HL-60 (cell line): ENCODE data around the gene SYNGR3.

Experiments used
- DNase-seq, 2 experiments: peaks; one replicate each; pipeline ENCODE4 v3.0.0-alpha.2; 2010 to 2020; ENCODE audit warnings: low read depth in 1 of 2, low spot score in 1 of 2
- H3K27ac ChIP-seq: fragments of 250-450 bp; sonication (Bioruptor Pico); replicated peaks from 2 replicates; pipeline ENCODE4 v1.5.1; 2020; ENCODE audit warnings: mild to moderate bottlenecking, moderate library complexity
- H3K27me3 ChIP-seq: fragments of 250-450 bp; sonication (Bioruptor Pico); 2 replicates; pipeline ENCODE4 v1.5.1; 2021; ENCODE audit warnings: mild to moderate bottlenecking, moderate library complexity; ENCODE audit not compliant: insufficient read depth, poor library complexity, severe bottlenecking
- H3K4me3 ChIP-seq: replicated peaks from 2 replicates; pipeline ENCODE4 v1.5.1; 2011; ENCODE audit warnings: mild to moderate bottlenecking, control low read depth, low read length; ENCODE audit not compliant: insufficient read depth
- CTCF ChIP-seq: IDR thresholded peaks from one replicate; pipeline ENCODE4 v1.5.1; 2011; ENCODE audit warnings: low read length, control low read depth, inconsistent platforms; ENCODE audit not compliant: insufficient read depth
- GABPA ChIP-seq: IDR thresholded peaks from 2 replicates; pipeline ENCODE4 v1.6.1; 2012; ENCODE audit warnings: low read depth
- POLR2AphosphoS5 ChIP-seq: IDR thresholded peaks from 2 replicates; pipeline ENCODE4 v1.6.1; 2012; ENCODE audit warnings: low read depth
- REST ChIP-seq: IDR thresholded peaks from 2 replicates; pipeline ENCODE4 v1.6.1; 2012; ENCODE audit warnings: low read depth; ENCODE audit not compliant: insufficient replicate concordance
- SPI1 ChIP-seq: IDR thresholded peaks from 2 replicates; pipeline ENCODE4 v1.6.1; 2012; ENCODE audit warnings: low read depth, mild to moderate bottlenecking, borderline replicate concordance

The SYNGR3 gene

GRCh38 chr16:1990351-1991134 is 773 bp downstream of the SYNGR3 start:
- TF ChIP-seq SPI1: no peak
- TF ChIP-seq CTCF: no peak
- TF ChIP-seq GABPA: no peak
- TF ChIP-seq REST: no peak
- no peak for TF ChIP-seq POLR2AphosphoS5
- no peak for DNase-seq
- Histone ChIP-seq H3K4me3 (no peak overlapping the region; the same call in 1 of the 2 replicates), H3K27me3 (peaks cover 26% of the 10 kb centered on the region), H3K27ac (no peak overlapping the region)

GRCh38 chr16:1991135-1991551 is 1.4 kb downstream of the SYNGR3 start:
- Histone ChIP-seq H3K4me3 (no peak overlapping the region), H3K27ac (no peak overlapping the region), H3K27me3 (peaks cover 26% of the 10 kb centered on the region)
- no peak for DNase-seq
- TF ChIP-seq GABPA: no peak
- no peak for TF ChIP-seq REST
- TF ChIP-seq SPI1: no peak
- no peak for TF ChIP-seq CTCF
- no peak for TF ChIP-seq POLR2AphosphoS5

GRCh38 chr16:1991588-1991947 is 1.8 kb downstream of the SYNGR3 start:
- Histone ChIP-seq H3K27me3 (peaks cover 26% of the 10 kb centered on the region), H3K27ac (no peak overlapping the region), H3K4me3 (peak overlapping the region; percentile 29)
- TF ChIP-seq GABPA (no peak), CTCF (no peak), REST (no peak), POLR2AphosphoS5 (no peak), SPI1 (no peak)
- DNase-seq: no peak
